Duodenal mucosa (tissue), 2 donors: Measurements from ENCODE around the gene RAB33A.

Source experiments
- H3K27ac ChIP-seq: one replicate; pipeline ENCODE4 v1.7.0; 2013; ENCODE audit warnings: low read depth, low read length
- H3K27me3 ChIP-seq, 2 donors: one replicate each; pipeline ENCODE4 v1.7.0; 2013; ENCODE audit warnings: low read length in 2 of 2, control low read depth in 1 of 2; ENCODE audit not compliant: insufficient read depth in 2 of 2, control insufficient read depth in 1 of 2
- H3K36me3 ChIP-seq, 2 donors: one replicate each; pipeline ENCODE4 v1.7.0; 2013; ENCODE audit warnings: low read length in 2 of 2, control low read depth in 1 of 2; ENCODE audit not compliant: insufficient read depth in 2 of 2, control insufficient read depth in 1 of 2
- H3K4me1 ChIP-seq, 2 donors: one replicate each; pipeline ENCODE4 v1.7.0; 2013; ENCODE audit warnings: low read length in 2 of 2, control low read depth in 1 of 2; ENCODE audit not compliant: insufficient read depth in 2 of 2, control insufficient read depth in 1 of 2
- H3K4me3 ChIP-seq, 2 donors: one replicate each; pipeline ENCODE4 v1.7.0; 2013; ENCODE audit warnings: low read length in 2 of 2, low read depth in 1 of 2
- H3K9ac ChIP-seq, 2 donors: one replicate each; pipeline ENCODE4 v1.7.0; 2013; ENCODE audit warnings: low read length in 2 of 2, low read depth in 1 of 2
- H3K9me3 ChIP-seq, 2 donors: one replicate each; pipeline ENCODE4 v1.7.0; 2013; ENCODE audit warnings: low read length in 2 of 2, control low read depth in 1 of 2; ENCODE audit not compliant: control insufficient read depth in 1 of 2

RAB33A gene

DNA sequence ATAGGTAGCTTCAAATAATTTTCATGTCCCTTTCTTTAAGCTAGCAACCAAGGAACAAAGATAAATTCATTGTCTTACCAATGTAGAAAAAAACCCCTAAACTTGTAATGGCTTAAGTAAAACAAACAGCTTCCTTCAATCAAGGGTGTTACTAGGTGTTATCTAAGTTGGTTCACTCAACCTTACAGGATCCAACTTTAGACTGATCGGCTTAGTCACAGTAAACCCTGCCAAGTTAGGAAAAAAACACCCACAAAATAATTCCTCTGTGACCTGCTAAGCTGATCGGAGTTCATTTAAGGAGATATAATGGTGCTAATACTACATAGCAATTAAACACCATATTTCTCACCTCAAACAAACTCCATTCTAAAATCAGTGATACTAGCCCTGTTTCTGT, 16.2 kb upstream of the RAB33A start:
- Histone ChIP-seq H3K9ac (no peak overlapping the region), H3K27ac (no peak overlapping the region), H3K36me3 (peaks cover 0 to 4% of the 10 kb centered on the region in 2 donors), H3K4me3 (no peak overlapping the region), H3K27me3 (no peaks in the 10 kb centered on the region), H3K9me3 (no peaks in the 10 kb centered on the region), H3K4me1 (no peaks in the 10 kb centered on the region)

- Histone ChIP-seq H3K27ac (no peak overlapping the region), H3K27me3 (no peaks in the 10 kb centered on the region), H3K9me3 (no peaks in the 10 kb centered on the region), H3K9ac (no peak overlapping the region), H3K4me3 (no peak overlapping the region), H3K4me1 (peaks cover 0 to 1% of the 10 kb centered on the region in 2 donors), H3K36me3 (peaks cover 0 to 4% of the 10 kb centered on the region in 2 donors)
These were observed 13.5 kb upstream of the RAB33A start for GRCh38 chrX:130158311-130158710.

GRCh38 chrX:130159776-130160175, 12.0 kb upstream of the RAB33A start:
- no peak overlapping the region for H3K4me3 ChIP-seq
- H3K4me1 ChIP-seq, result peaks cover 4 to 5% of the 10 kb centered on the region in 2 donors
- no peak overlapping the region for H3K9ac ChIP-seq
- H3K27ac ChIP-seq, result no peak overlapping the region
- H3K9me3 ChIP-seq, result no peaks in the 10 kb centered on the region
- H3K27me3 ChIP-seq, result no peaks in the 10 kb centered on the region
- H3K36me3 ChIP-seq, result peaks cover 0 to 4% of the 10 kb centered on the region in 2 donors

- no peak overlapping the region for H3K27ac ChIP-seq
- no peaks in the 10 kb centered on the region for H3K36me3 ChIP-seq
- H3K4me3 ChIP-seq, result no peak overlapping the region
- H3K9ac ChIP-seq, result no peak overlapping the region
- H3K4me1 ChIP-seq, result peaks cover 11 to 12% of the 10 kb centered on the region in 2 donors
- H3K9me3 ChIP-seq, result no peaks in the 10 kb centered on the region
- no peaks in the 10 kb centered on the region for H3K27me3 ChIP-seq
These were observed 9.5 kb upstream of the RAB33A start for GRCh38 chrX:130162094-130162735.

DNA sequence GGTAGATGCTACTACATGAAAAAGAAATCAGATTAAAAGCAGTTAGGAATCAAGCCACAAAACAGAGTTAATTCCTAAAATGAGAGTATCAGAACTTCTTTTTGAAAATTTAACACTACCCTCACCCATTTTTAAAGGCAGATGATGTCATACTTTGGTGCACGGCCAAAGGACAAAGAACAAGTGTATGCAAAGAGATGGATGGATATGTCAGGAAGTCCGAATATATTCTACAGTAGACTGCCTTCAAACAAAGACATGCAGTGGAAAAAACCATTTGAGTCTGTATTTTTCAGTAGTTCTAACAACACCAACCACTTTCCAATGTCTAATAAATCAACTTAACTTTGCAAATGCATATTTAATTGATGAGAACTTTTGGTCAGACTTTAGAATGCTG, 8.4 kb upstream of the RAB33A start:
- Histone ChIP-seq H3K27ac (no peak overlapping the region), H3K9ac (no peak overlapping the region), H3K4me1 (peaks cover 11 to 12% of the 10 kb centered on the region in 2 donors), H3K9me3 (no peaks in the 10 kb centered on the region), H3K36me3 (no peaks in the 10 kb centered on the region), H3K27me3 (no peaks in the 10 kb centered on the region), H3K4me3 (no peak overlapping the region)

DNA sequence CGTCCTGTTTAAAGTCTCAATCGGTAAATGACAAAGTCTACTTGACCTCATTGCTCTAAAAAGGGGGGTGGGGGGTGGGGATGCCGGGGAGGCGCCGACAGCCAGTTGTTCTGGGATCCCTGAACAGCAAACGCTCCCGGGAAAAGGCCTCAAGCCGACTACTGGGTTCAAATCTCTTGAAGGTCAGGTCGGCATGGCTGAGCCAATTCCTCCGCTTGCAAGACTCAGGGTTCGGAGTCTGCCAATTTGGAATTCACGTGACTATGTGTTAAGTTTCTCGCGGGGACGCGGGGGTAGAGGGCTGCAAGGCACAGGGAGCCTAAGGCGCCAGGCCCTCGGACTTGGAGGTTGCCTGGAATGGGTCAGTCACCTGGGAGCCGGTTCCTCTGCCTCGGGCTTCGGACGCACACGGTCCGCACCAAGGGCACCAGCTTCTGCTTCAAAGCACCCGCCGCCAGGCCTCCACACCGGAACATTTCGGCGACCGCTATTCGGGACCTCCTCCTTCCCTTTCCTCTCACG, 6.5 kb upstream of the RAB33A start:
- Histone ChIP-seq H3K27me3 (no peaks in the 10 kb centered on the region), H3K27ac (peak overlapping the region; percentile 50), H3K36me3 (no peaks in the 10 kb centered on the region), H3K9ac (peak overlapping the region; percentile 70 to 79), H3K4me3 (peak overlapping the region; percentile 81 to 84), H3K9me3 (no peaks in the 10 kb centered on the region), H3K4me1 (peaks cover 11 to 12% of the 10 kb centered on the region in 2 donors)

GRCh38 chrX:130165703-130166502, 5.9 kb upstream of the RAB33A start, which contains the start of gene AIFM1:
AIFM1 (minus strand) TSS chrX:130165841; CDS start chrX:130165656, 185 bp downstream.
- peaks cover 11 to 12% of the 10 kb centered on the region in 2 donors for H3K4me1 ChIP-seq
- peak within 1 kb of the TSS; percentile 88 for H3K27ac ChIP-seq
- H3K9me3 ChIP-seq, result no peaks in the 10 kb centered on the region
- peak within 1 kb of the TSS; percentile 70 to 79 for H3K9ac ChIP-seq
- H3K27me3 ChIP-seq, result no peaks in the 10 kb centered on the region
- peak within 1 kb of the TSS; percentile 81 to 84 for H3K4me3 ChIP-seq
- H3K36me3 ChIP-seq, result no peaks in the 10 kb centered on the region

DNA sequence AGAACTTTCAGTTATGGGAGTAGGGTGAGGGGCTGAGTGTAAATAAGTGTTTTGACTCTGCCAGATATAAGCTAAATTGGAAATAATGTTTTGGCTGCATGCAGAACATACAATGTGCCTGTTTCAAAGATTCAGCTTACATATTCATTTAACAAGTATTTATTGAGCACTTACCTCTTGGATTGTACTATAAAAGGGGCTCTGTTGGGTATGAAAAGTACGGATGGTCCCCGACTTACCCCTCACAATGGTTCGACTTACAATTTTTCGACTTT, 5.3 kb upstream of the RAB33A start:
- H3K9ac ChIP-seq, result peak overlapping the region; percentile 70 to 79
- no peaks in the 10 kb centered on the region for H3K36me3 ChIP-seq
- H3K9me3 ChIP-seq, result no peaks in the 10 kb centered on the region
- H3K27ac ChIP-seq, result peak overlapping the region; percentile 88
- peaks cover 11 to 12% of the 10 kb centered on the region in 2 donors for H3K4me1 ChIP-seq
- H3K27me3 ChIP-seq, result no peaks in the 10 kb centered on the region
- H3K4me3 ChIP-seq, result peak overlapping the region; percentile 81 to 84

DNA sequence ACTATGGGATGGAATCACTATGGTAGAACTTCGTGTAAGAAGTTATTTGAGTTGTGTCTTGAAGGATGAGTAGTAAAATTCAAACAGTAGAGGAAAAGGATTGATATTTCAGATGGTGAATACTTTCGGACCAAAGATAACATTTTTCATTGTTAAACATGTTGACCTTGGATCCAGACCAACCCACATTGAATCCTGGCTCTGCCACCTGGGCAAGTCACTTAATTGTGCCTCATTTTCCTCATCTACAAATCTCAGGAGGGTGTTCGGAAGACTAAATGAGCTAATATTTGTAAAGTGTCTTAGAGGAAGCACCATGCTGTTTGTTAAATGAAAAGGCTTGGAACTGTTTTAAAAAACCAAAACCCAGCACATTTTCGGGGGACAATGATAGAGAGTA, 4.7 kb upstream of the RAB33A start:
- Histone ChIP-seq H3K4me1 (peaks cover 11 to 12% of the 10 kb centered on the region in 2 donors), H3K4me3 (peak overlapping the region; percentile 81 to 84), H3K9ac (peak overlapping the region; percentile 12 to 70), H3K27ac (no peak overlapping the region), H3K36me3 (no peaks in the 10 kb centered on the region), H3K9me3 (no peaks in the 10 kb centered on the region), H3K27me3 (no peaks in the 10 kb centered on the region)

DNA sequence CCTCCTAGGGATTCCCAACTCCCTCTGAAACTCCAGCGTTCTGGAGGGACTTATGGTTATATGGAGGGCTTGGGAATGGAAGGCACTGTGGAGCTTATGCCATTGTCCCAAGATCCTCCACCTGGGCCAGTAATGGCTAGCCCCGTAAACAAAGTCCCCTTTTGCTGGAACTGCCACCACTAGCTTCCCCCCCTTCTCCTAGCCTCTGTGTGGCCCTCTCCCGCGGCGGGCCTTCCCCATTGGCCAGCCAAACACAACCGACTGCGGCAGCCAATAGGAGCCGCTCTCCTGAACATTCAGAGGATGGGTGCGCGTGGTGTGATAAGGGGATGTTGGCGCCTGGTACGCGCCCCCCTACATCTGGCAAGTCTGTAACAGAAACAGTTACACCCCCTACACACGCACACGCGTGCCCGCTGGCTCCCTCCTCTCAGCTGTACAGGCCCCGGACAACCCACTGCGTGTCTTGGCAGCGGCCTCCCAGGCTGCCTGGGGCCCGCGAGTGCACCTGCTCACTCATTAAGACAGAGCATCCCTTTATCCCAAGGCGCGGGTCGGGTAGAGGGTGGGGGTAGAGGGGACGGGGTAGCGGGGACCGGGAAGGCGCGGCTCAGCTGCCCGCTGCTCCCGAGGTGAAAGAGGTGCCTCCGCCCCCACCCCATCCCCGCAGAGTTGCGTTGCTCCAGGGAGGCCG, 863 bp upstream of the RAB33A start:
- Histone ChIP-seq H3K4me3 (peak overlapping the region; percentile 62 to 66), H3K27me3 (no peaks in the 10 kb centered on the region), H3K4me1 (peaks cover 12 to 13% of the 10 kb centered on the region in 2 donors)

More for the DNA sequence above, 863 bp upstream of the RAB33A start:
- H3K9ac ChIP-seq, result no peak overlapping the region
- no peak overlapping the region for H3K27ac ChIP-seq
- H3K9me3 ChIP-seq, result no peaks in the 10 kb centered on the region
- no peaks in the 10 kb centered on the region for H3K36me3 ChIP-seq
